DND-41 (cell line): ENCODE results near the gene SNAP29.

ENCODE experiments used
- ATAC-seq: fragments of 200-7000 bp; cut with Tn5 transposase; 3 replicates; pipeline ENCODE4 v1.9.1; 2021; ENCODE audit warnings: low read depth; ENCODE audit not compliant: insufficient read depth
- DNase-seq: peaks from one replicate; pipeline ENCODE4 v3.0.0-alpha.2; 2020
- H2AFZ ChIP-seq: 2 replicates; pipeline ENCODE4 v1.6.0; 2012; ENCODE audit warnings: low read depth, low read length
- H3K27ac ChIP-seq: 2 replicates; pipeline ENCODE4 v1.5.1; 2012; ENCODE audit warnings: low read length, inconsistent platforms
- H3K27me3 ChIP-seq: fragments of 200-600 bp; sonication (generic); 2 replicates; pipeline ENCODE4 v1.6.0; 2012; ENCODE audit warnings: low read length, mild to moderate bottlenecking, inconsistent platforms; ENCODE audit not compliant: insufficient read depth, poor library complexity
- H3K36me3 ChIP-seq: 2 replicates; pipeline ENCODE4 v1.5.1; 2012; ENCODE audit warnings: low read length, inconsistent platforms; ENCODE audit not compliant: insufficient read depth
- H3K4me1 ChIP-seq: 2 replicates; pipeline ENCODE4 v1.5.1; 2012; ENCODE audit warnings: mild to moderate bottlenecking, low read length; ENCODE audit not compliant: insufficient read depth
- H3K4me2 ChIP-seq: 2 replicates; pipeline ENCODE4 v1.6.0; 2012; ENCODE audit warnings: mild to moderate bottlenecking, moderate library complexity, low read length, inconsistent platforms; ENCODE audit not compliant: insufficient read depth
- H3K4me3 ChIP-seq, 2 experiments: fragments of 200-600 bp in 1 of 2; shearing (Covaris generic) in 1 of 2; 2 replicates each; pipeline ENCODE4 v1.5.1; 2012 to 2016; ENCODE audit warnings: inconsistent platforms in 2 of 2, low read length in 2 of 2, mild to moderate bottlenecking in 2 of 2, low read depth in 1 of 2, moderate library complexity in 1 of 2
- H3K79me2 ChIP-seq: 2 replicates; pipeline ENCODE4 v1.6.0; 2012; ENCODE audit warnings: low read length, inconsistent platforms; ENCODE audit not compliant: insufficient read depth
- H3K9ac ChIP-seq: 2 replicates; pipeline ENCODE4 v1.6.0; 2012; ENCODE audit warnings: low read depth, mild to moderate bottlenecking, inconsistent platforms, low read length, moderate library complexity
- H3K9me3 ChIP-seq: 2 replicates; pipeline ENCODE4 v1.5.1; 2012; ENCODE audit warnings: low read length, moderate library complexity, mild to moderate bottlenecking, inconsistent platforms; ENCODE audit not compliant: insufficient read depth, severe bottlenecking
- H4K20me1 ChIP-seq: 2 replicates; pipeline ENCODE4 v1.6.0; 2012; ENCODE audit warnings: low read length; ENCODE audit not compliant: insufficient read depth
- EZH2 ChIP-seq: IDR thresholded peaks from 3 replicates; pipeline ENCODE4 v1.6.1; 2012; ENCODE audit warnings: borderline replicate concordance, low read depth, mild to moderate bottlenecking, moderate library complexity, low read length, inconsistent platforms; ENCODE audit not compliant: severe bottlenecking
- TF ChIP-seq, protein P1 (sequence below): IDR thresholded peaks from 2 replicates; pipeline ENCODE4 v1.5.1; 2012; ENCODE audit warnings: borderline replicate concordance, low read length, moderate library complexity, mild to moderate bottlenecking; ENCODE audit not compliant: poor library complexity, severe bottlenecking; ENCODE audit errors: extremely low read depth

Gene SNAP29

DNA sequence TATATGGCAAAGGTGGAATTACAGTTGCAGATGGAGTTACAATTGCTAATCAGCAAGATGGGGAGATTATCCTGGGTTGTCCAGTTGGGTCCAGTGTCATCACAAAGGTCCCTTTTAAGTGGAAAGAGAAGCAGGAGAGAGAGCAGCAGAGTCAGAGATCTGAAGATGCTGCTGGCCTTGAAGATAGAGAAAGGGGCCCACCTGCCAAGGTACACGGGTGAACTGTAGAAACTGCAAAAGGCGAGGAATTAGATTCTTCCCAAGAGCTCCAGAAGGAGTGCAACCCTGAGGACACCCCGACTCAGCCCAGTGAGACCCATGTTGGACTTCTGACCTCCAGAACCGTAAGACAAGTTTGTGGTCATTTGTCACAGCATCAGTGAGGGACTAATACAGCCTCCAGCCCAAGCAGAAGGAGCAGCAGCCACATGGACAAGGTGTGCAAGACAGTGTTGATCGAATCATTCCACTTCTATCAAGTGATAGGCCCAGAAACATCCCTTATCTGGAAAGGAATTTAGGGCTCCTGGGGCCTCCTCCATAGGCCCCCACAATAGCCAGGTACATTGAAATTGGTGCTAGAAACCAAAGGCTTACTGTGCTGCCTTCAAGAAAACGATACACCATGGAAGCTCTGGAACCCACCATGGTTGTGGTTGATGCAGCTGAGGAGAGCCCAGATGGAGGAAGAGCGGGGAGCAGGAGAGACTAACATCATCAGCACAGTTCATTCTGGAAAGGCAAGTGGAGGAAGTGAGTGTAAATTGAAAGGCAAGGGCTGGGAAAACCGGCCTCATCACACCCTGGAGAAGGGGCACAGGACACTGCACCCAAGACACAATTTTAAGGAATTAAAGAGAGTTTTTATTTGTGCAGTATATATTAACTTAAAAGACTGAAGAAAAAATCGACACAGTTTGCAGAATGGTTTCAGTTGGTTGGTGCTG is 23.3 kb downstream of the SNAP29 start:
- no peaks in the 10 kb centered on the region for H3K4me1 ChIP-seq
- H3K27ac ChIP-seq, result no peak overlapping the region
- peaks cover 52% of the 10 kb centered on the region for H3K36me3 ChIP-seq
- no peak overlapping the region for H2AFZ ChIP-seq
- ATAC-seq, result no peak
- H3K4me3 ChIP-seq, result no peak overlapping the region
- no peaks in the 10 kb centered on the region for H3K79me2 ChIP-seq
- no peak for TF ChIP-seq EZH2
- TF ChIP-seq, protein P1, sequence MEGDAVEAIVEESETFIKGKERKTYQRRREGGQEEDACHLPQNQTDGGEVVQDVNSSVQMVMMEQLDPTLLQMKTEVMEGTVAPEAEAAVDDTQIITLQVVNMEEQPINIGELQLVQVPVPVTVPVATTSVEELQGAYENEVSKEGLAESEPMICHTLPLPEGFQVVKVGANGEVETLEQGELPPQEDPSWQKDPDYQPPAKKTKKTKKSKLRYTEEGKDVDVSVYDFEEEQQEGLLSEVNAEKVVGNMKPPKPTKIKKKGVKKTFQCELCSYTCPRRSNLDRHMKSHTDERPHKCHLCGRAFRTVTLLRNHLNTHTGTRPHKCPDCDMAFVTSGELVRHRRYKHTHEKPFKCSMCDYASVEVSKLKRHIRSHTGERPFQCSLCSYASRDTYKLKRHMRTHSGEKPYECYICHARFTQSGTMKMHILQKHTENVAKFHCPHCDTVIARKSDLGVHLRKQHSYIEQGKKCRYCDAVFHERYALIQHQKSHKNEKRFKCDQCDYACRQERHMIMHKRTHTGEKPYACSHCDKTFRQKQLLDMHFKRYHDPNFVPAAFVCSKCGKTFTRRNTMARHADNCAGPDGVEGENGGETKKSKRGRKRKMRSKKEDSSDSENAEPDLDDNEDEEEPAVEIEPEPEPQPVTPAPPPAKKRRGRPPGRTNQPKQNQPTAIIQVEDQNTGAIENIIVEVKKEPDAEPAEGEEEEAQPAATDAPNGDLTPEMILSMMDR, result no peak
- DNase-seq, result no peak
- 0 out of 2 replicates have a peak, but pooled peaks cover 4% of the 10 kb centered on the region for H4K20me1 ChIP-seq
- H3K27me3 ChIP-seq, result no peaks in the 10 kb centered on the region
- H3K9ac ChIP-seq, result no peak overlapping the region
- H3K4me2 ChIP-seq, result no peak overlapping the region
- H3K9me3 ChIP-seq, result no peaks in the 10 kb centered on the region

DNA sequence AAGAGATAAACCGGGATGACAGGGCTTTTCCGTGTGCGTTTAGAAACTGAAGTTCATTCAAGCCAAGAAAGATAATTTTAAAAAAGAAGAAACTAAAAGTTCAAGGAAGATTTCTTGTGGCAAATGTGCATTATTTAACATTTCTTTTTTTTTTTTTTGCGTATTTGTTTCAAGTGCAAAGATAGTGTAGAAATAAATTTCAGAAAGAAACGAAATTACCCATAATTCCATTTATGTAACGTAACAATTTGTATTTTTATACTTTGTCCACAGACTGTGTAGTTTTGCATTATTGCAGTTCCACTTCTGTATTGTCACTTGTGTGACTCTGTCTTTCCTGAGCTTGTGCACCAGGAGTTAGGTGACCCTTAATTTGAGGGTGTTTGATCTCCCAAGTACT is 24.0 kb downstream of the SNAP29 start:
- H3K27me3 ChIP-seq, result no peaks in the 10 kb centered on the region
- H4K20me1 ChIP-seq, result 0 out of 2 replicates have a peak, but pooled peaks cover 4% of the 10 kb centered on the region
- no peak overlapping the region for H3K4me2 ChIP-seq
- peaks cover 57% of the 10 kb centered on the region for H3K36me3 ChIP-seq
- H3K27ac ChIP-seq, result no peak overlapping the region
- DNase-seq (no peak), ATAC-seq (no peak)
- no peaks in the 10 kb centered on the region for H3K79me2 ChIP-seq
- TF ChIP-seq EZH2, result no peak
- TF ChIP-seq, protein P1, result no peak
- no peak overlapping the region for H3K9ac ChIP-seq
- no peaks in the 10 kb centered on the region for H3K9me3 ChIP-seq
- H3K4me3 ChIP-seq, result no peak overlapping the region
- no peaks in the 10 kb centered on the region for H3K4me1 ChIP-seq
- H2AFZ ChIP-seq, result no peak overlapping the region

DNA sequence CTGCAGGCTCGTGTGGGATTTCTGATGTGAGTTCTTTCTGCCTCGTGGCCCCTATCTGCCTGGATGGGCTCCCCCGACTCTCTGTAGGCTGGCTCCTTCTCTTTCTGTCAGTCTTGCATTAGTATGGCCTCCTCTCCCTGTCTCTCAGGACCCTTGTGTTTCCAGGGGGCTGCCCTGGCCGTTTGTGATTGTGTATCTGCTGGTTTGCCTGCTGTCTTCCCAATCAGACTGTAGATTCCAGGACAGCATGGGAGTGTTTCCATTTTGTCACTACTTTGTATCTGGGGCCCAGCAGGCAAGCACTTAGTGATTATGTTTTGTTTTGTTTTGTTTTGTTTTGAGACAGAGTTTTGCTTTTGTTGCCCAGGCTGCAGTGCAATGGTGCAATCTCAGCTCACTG is 25.6 kb downstream of the SNAP29 start:
- Histone ChIP-seq H3K9me3 (no peaks in the 10 kb centered on the region), H3K79me2 (no peaks in the 10 kb centered on the region), H2AFZ (no peak overlapping the region), H3K27ac (no peak overlapping the region), H3K4me3 (no peak overlapping the region), H3K27me3 (no peaks in the 10 kb centered on the region), H4K20me1 (0 out of 2 replicates have a peak, but pooled peaks cover 4% of the 10 kb centered on the region), H3K4me1 (no peaks in the 10 kb centered on the region), H3K36me3 (peaks cover 71% of the 10 kb centered on the region), H3K9ac (no peak overlapping the region), H3K4me2 (no peak overlapping the region)
- TF ChIP-seq EZH2, result no peak
- TF ChIP-seq, protein P1, result no peak
- DNase-seq (no peak), ATAC-seq (no peak)
